LoVo (cell line): ENCODE results near the gene LGALS16.
"Not testable (repeated sequence)": the region's sequence is repeated elsewhere in the genome, so short reads cannot be mapped to it uniquely, and the experiment has no call there.

Source experiments
- DNase-seq: peaks from one replicate; pipeline ENCODE4 v3.0.0-alpha.2; 2016; ENCODE audit warnings: low spot score

The LGALS16 gene, protein sequence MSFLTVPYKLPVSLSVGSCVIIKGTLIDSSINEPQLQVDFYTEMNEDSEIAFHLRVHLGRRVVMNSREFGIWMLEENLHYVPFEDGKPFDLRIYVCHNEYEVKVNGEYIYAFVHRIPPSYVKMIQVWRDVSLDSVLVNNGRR

GRCh38 chr19:39655613-39656012, at the start of gene LGALS16:
LGALS16 (plus strand) TSS chr19:39655913; CDS start chr19:39655962, 49 bp downstream.
- DNase-seq: no peak

GRCh38 chr19:39607021-39607420, 48.7 kb upstream of the LGALS16 start:
- DNase-seq: no peak

DNA sequence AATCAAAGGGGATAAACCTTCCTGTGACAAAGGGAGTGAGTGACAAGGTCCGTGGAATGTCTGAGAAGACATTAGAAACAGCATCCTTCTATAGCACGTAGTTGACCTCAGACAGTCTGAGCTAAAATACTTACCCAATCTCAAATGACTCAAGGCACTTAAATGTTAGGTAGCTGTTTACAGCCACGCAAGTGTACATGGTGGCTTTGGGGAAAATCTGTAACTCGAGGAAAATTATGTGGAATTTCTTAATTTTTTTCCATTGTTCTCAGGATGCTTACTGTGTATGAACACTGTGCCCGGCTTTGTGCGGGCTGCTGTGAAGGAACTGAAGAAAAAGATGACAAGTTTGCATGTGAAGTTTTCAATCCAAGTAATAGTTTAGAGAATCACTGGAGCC, 48.2 kb upstream of the LGALS16 start:
- no peak for DNase-seq

DNA sequence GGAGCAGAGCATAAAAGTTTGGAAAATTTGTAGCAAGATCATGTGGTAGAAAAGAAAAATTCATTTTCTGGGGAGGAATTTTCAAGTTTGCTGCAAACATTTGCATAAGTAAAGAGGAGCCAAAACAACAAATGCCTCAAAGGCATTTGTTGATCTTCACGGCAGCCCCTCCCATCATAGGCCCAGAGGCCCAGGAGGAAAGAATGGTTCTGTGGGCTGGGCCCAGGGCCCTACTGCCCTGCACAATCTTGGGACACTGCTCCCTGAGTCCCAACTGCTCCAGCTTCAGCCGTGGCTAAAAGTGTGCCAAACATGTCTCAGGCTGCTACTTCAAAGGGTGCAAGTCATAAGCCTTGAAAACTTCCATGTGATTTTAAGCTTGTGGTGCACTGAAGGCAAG, 42.1 kb upstream of the LGALS16 start:
- DNase-seq: no peak

DNA sequence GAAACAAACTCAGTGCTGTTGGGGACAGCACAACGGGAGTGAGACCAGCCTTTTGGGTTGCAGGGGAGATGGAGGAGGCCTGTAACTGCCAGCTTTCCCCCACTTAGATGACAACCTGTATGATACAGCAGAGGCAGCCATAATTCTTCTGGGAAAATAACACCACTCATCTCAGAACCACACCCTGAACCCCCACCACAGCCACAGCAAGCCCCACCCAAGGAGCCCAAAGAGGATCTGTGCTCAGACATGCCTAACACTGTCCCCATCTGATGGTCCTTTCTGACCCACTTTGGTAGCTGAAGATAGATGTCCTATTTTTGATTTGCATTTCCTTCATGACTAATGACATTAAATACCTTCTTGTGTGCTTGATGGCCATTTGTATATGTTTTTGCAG, 38.0 kb upstream of the LGALS16 start:
- DNase-seq: no peak

GRCh38 chr19:39623946-39624345, 31.8 kb upstream of the LGALS16 start:
- DNase-seq: no peak

GRCh38 chr19:39627631-39628030, 28.1 kb upstream of the LGALS16 start:
- DNase-seq: not testable (repeated sequence)

- DNase-seq: no peak
These were observed 24.5 kb upstream of the LGALS16 start for GRCh38 chr19:39631178-39631577.

GRCh38 chr19:39631626-39632025, 24.1 kb upstream of the LGALS16 start:
- DNase-seq: no peak

GRCh38 chr19:39637891-39638290, 17.8 kb upstream of the LGALS16 start:
- DNase-seq: no peak

DNA sequence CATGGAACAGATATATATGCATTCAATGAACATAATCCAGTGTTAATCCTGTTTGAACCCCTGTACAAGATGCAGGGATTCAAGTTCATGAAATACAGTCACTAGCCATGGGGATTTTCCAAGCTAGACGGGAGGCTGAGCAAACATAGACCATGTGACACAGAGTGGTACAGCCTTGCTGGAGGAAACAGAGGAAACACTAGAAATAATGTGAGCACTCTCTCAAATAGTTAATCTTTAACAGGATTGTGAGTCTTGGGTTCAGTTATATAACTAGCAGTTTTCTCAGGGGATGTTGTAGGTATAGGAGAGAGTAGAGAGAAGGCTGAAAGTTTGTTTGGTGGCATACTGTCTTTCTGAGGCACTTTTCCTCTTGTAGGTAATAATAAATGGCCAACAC, 13.9 kb upstream of the LGALS16 start:
- no peak for DNase-seq

DNA sequence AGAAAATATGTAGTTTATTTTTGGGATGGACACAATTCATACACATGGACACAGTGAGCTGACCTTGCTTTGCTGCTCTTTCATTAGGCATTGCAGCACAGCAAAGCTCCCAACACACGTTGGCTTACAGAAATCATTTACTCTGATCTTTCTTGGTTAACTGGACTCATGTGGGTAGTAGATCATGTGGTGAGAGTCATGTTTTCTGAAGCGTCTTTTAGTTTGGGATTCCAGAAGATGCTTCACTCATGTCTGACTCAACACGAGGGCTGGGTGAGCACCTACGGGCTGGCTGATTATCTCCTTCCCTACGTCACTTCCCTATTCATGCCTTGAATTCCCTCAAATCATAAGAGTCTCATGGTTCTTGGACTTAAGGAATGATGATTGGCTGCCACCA, 12.1 kb upstream of the LGALS16 start:
- DNase-seq: no peak

DNA sequence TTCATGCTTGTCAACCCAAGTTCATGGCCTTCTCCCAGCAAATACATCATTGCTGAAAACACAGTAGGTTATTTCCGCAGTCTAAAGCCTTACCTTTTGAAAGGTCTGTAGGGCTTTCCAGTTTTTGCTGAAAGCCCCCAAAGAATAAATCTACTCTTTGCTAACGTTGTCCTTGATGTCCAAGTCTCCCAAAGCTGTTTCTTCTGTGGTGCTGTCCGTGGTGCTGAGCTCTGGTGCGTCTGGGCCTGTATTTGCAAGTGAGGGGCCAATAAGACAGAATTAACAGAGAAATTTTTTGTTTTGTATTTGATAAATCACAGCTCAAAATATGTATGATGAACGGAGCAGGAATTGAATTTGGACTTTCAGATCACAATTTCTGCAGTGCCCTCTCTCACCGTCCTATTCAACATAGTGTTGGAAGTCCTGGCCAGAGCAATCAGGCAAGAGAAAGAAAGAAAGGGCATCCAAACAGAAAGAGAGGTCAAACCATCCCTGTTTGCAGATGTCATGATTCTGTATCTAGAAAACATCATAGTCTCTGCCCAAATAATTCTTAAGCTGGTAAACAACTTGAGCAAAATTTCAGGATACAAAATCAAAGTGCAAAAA, 9.8 kb upstream of the LGALS16 start:
- DNase-seq: peak; percentile 11

DNA sequence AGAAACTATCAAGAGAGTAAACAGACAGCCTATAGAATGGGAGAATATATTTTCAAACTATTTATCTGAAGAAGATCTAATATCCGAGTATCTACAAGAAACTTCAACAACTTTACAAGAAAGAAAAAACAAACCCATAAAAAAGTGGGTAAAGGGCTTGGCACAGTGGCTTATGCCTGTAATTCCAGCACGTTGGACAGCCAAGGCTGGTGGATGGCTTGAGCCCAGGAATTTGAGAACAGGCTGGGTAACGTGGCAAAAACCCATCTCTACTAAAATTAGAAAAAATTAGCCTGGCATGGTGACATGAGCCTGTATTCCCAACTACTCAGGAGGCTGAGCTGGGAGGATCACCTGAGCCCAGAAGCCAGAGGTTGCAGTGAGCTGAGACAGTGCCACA, 7.8 kb upstream of the LGALS16 start:
- no peak for DNase-seq

DNA sequence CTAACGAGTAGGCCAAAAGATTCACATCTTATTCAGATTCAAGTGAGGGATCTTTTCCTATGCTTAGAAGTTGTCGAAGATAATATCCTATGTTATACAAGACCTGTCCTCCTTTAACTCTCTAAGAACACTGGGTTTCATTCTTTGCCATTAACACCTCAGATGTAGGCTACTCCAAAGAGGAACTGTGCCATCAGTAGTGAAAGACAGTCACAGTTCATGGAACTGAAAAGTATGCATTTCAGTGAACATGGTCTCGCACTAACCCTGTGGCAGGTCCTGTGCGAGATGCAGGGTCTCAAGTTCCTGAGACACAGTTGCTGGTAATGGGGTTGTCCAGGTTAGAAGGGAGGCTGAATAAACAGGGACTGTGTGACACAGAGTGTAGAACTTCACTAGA, 4.1 kb downstream of the LGALS16 start:
- DNase-seq: no peak

DNA sequence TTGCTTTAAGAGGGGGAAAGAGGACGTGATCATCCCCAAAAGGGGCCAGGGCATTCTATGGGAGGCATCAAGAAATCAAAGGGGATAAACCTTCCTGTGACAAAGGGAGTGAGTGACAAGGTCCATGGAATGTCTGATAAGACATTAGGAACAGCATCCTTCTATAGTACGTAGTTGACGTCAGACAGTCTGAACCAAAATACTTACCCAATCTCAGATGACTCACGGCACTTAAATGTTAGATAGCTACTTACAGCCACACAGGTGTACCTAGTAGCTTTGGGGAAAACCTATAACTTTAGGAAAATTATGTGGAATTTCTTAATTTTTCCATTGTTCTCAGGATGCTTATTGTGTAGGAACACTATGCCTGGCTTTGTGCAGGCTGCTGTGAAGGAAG, 4.9 kb downstream of the LGALS16 start:
- no peak for DNase-seq

GRCh38 chr19:39661565-39661964, 5.9 kb downstream of the LGALS16 start:
- no peak for DNase-seq

- not testable (repeated sequence) for DNase-seq
These were observed 14.1 kb downstream of the LGALS16 start for GRCh38 chr19:39669860-39670259.

GRCh38 chr19:39670998-39671397, 15.3 kb downstream of the LGALS16 start:
- no peak for DNase-seq

DNA sequence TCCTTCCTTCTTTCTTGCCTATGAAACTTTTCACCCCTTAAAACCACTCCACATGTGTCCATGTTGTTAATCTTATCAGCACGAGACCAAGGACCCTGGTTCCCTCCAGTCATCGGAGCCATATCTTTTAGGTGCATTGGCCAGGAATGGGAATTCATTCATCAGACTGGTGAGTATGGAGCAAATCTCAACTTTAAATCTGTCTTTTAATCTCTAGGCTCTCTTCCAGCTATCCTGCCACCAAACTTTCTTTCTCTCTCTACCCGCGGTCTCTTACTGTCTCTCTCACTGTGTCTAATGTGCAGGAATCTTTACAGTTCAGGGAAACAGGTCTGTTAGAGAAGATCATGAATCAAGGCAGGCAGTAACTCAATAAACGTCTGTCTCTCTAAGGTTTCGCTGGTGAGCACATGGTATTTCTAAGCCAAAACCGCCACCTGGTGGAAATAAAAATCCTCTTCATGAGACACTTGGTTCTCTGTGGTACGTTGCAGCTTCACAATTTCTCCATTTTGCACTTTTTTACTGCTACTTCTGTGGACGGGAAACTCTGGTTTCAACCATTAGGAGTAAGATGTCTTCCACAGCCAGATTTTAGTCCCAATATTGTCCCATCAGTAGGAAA, 16.1 kb downstream of the LGALS16 start:
- peak; percentile 57 for DNase-seq

- no peak for DNase-seq
These were observed 16.8 kb downstream of the LGALS16 start for GRCh38 chr19:39672473-39672872.

- not testable (repeated sequence) for DNase-seq
These were observed 18.1 kb downstream of the LGALS16 start for GRCh38 chr19:39673862-39674261.

DNA sequence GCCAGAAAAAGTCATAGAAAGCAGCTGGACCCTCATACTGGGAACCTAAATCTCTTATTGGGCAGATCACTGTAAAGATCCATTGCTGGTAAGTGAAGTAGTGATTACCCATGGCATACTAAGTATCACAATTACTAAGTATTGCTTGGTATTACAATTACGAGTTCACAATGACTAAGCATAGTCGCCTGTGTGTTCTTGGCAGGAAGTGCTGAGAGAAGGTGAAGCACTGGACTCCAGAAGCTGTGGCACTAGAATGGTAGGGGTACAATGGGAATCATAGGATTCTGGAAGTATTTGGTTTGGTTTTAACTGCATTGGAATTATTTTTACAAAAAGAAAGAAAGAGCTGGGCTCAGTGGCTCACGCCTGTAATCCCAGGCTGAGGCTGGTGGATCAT, 20.3 kb downstream of the LGALS16 start:
- no peak for DNase-seq
